KOPT-K1 (cell line): ENCODE results near the gene BRCA2.

Source experiments
- H3K27ac ChIP-seq: fragments of 200-600 bp; sonication (generic); 2 replicates; pipeline ENCODE4 v1.5.1; 2016; ENCODE audit warnings: antibody characterized with exemption, mild to moderate bottlenecking, low read depth, low read length; ENCODE audit not compliant: poor library complexity, severe bottlenecking
- H3K36me3 ChIP-seq: fragments of 200-600 bp; sonication (generic); 2 replicates; pipeline ENCODE4 v1.5.1; 2017; ENCODE audit warnings: antibody characterized with exemption, mild to moderate bottlenecking, low read length, moderate library complexity; ENCODE audit not compliant: insufficient read depth
- H3K9me3 ChIP-seq: fragments of 200-600 bp; sonication (generic); 2 replicates; pipeline ENCODE4 v1.5.1; 2017; ENCODE audit warnings: antibody characterized with exemption, low read length, mild to moderate bottlenecking; ENCODE audit not compliant: insufficient read depth, poor library complexity, severe bottlenecking

Gene BRCA2

DNA sequence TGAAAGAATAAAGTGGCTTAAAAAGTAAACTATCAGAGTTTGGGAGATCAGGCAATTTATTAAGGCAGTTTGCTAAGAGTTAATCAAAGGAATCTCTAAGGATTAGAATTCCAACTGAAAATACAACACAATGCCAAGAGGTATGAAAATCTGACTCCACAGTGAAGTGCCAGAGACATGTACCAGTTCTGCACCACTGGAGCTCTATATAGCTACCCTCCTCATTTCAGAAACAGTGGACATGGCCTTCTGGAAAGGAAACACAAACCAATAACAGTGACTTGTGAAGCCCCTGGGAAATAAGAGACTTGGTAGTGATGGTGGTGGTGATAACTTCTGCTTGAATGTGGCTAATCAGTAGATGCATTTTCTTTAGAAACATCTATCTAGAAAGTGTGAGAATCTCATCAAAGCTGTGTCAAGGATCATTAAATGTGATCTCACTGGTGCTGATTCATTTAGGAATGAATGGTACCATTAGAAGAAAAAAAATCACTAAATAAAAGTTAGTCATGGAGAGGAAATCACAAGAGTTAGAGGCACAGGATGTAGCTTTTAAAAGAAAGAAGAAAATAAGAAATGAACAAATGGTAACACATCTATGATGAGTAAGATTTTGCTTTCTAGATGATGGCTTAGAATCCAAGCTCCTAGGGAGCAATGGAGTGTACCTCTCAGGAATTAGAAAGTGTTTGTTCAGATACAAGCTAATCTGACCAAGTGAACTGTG lies 132.8 kb downstream of the BRCA2 start:
- Histone ChIP-seq H3K36me3 (no peaks in the 10 kb centered on the region), H3K27ac (no peak overlapping the region), H3K9me3 (no peaks in the 10 kb centered on the region)

DNA sequence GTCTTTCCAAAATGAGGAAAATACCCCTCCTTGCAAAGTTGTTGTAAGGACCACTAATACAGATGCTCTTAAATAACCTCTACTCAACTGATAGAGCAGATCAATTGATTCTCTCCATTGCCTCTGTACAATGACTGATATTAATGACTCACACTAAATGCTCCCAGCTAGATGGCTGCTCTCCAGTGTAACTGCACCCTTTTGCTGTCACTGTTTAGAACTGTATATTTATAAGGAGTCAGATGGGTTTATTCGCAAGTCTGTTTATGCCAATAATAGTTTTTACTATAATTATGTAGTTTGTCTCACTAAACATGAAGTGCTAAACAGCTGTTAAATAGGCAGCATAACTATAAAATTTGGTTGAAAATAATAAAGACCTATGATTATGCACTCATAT lies 133.7 kb downstream of the BRCA2 start:
- Histone ChIP-seq H3K27ac (no peak overlapping the region), H3K9me3 (no peaks in the 10 kb centered on the region), H3K36me3 (no peaks in the 10 kb centered on the region)
